ENCODE results near the gene ZC3HAV1. TPM values are rescaled to one million over a fixed set of nuclear protein-coding genes. Genes with fewer than 3 reads are reported as not detected.

The ZC3HAV1 gene
- total and polyA plus RNA-seq, 2 of the 13 experiments (the other 11 are each of a cell fraction or from before 2014, with no cell fraction given) = 12.7 to 23.7 TPM

DNA sequence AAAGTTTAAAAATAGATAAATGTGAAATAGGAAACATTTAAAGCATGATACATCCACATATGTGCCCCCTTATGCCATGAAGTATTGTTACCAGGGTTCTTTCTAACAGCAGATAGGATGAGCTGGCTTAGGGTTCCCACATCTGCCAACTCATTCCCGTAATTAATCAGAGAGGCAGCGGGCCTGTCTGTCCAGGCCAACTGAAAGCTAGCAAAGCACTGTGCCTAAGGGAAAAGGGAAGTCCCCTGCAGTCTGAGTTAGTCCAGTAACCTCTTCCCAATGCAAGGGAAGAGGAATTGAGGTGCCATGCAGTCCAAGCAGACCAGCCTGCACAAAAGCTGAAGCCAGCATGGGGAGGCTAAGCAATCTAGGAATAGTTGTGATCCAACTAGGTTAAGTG is 55.4 kb downstream of the ZC3HAV1 start:
- no peak for ATAC-seq
- Histone ChIP-seq H3K27me3 (ENCODE audit: control insufficient read depth in 1 of 2, insufficient read depth in 2 of 2, low read length in 2 of 2) (no peaks in the 10 kb centered on the region), H3K9ac (ENCODE audit: insufficient read depth, low read depth, low read length) (no peak overlapping the region), H3K4me2 (ENCODE audit: low read depth, low read length) (no peak overlapping the region), H2AFZ (ENCODE audit: low read length) (no peak overlapping the region), H4K20me1 (ENCODE audit: insufficient read depth, low read length) (no peaks in the 10 kb centered on the region), H3K79me2 (ENCODE audit: insufficient read depth, low read length) (no peaks in the 10 kb centered on the region), H3K4me3 (replicated peaks in 1 of 3; ENCODE audit: insufficient read depth in 1 of 3, low read depth in 2 of 3, low read length in 3 of 3) (no peak overlapping the region), H3K9me3 (ENCODE audit: low read length) (no peaks in the 10 kb centered on the region), H3K36me3 (replicated peaks in 1 of 2; ENCODE audit: control insufficient read depth in 1 of 2, insufficient read depth in 2 of 2, low read length in 2 of 2) (peaks cover 18 to 59% of the 10 kb centered on the region in 2 experiments), H3K4me1 (ENCODE audit: insufficient read depth, low read length) (no peaks in the 10 kb centered on the region), H3K27ac (ENCODE audit: extremely low read length, insufficient read depth, low read length) (no peak overlapping the region)
- ChIA-PET CTCF (ENCODE audit: low intra/inter-chr PET ratio, low total read pairs) (no interaction called here), POLR2A (no interaction called here)
- intact Hi-C loops (cut with micrococcal nuclease; ENCODE audit: unreplicated experiment) (no loop called here), in situ Hi-C loops (cut with HindIII; ENCODE audit: extremely low pct_ligation_motif_present, low pct_unique_long_range_greater_than_20kb) (no loop called here)
- no TSS peak for BruUV-seq (replicated peaks)
- TF ChIP-seq STAT5B (CRISPR knock-in tag; IDR thresholded peaks at IDR 0.05) (no peak), ZFYVE20 (CRISPR knock-in tag; IDR thresholded peaks at IDR 0.05; ENCODE audit: borderline replicate concordance, low read depth) (no peak), SYNCRIP (IDR thresholded peaks at IDR 0.05; ENCODE audit: insufficient read depth, low read depth, low read length) (no peak), KAT7 (CRISPR knock-in tag; IDR thresholded peaks at IDR 0.05; ENCODE audit: borderline replicate concordance) (no peak), ZNF616 (CRISPR knock-in tag; IDR thresholded peaks at IDR 0.05; ENCODE audit: low read depth) (no peak), ZNF451 (CRISPR knock-in tag; IDR thresholded peaks at IDR 0.05) (no peak)
- TF ChIP-seq, protein P1, sequence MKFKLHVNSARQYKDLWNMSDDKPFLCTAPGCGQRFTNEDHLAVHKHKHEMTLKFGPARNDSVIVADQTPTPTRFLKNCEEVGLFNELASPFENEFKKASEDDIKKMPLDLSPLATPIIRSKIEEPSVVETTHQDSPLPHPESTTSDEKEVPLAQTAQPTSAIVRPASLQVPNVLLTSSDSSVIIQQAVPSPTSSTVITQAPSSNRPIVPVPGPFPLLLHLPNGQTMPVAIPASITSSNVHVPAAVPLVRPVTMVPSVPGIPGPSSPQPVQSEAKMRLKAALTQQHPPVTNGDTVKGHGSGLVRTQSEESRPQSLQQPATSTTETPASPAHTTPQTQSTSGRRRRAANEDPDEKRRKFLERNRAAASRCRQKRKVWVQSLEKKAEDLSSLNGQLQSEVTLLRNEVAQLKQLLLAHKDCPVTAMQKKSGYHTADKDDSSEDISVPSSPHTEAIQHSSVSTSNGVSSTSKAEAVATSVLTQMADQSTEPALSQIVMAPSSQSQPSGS (CRISPR knock-in tag; IDR thresholded peaks at IDR 0.05) = no peak
- TF ChIP-seq, protein P2, sequence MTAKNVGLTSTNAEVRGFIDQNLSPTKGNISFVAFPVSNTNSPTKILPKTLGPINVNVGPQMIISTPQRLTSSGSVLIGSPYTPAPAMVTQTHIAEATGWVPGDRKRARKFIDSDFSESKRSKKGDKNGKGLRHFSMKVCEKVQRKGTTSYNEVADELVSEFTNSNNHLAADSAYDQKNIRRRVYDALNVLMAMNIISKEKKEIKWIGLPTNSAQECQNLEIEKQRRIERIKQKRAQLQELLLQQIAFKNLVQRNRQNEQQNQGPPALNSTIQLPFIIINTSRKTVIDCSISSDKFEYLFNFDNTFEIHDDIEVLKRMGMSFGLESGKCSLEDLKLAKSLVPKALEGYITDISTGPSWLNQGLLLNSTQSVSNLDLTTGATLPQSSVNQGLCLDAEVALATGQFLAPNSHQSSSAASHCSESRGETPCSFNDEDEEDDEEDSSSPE (CRISPR knock-in tag; IDR thresholded peaks at IDR 0.05) = no peak
- TF ChIP-seq, protein P3, sequence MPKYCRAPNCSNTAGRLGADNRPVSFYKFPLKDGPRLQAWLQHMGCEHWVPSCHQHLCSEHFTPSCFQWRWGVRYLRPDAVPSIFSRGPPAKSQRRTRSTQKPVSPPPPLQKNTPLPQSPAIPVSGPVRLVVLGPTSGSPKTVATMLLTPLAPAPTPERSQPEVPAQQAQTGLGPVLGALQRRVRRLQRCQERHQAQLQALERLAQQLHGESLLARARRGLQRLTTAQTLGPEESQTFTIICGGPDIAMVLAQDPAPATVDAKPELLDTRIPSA (CRISPR knock-in tag; IDR thresholded peaks at IDR 0.05; ENCODE audit: borderline replicate concordance) = no peak
- no peak for FAIRE-seq
- 100% methylated on average over 2 of the region's 2 CpGs for WGBS (ENCODE audit: low lambda C conversion rate)
- no peak for DNase-seq (ENCODE audit: low spot score)
